Osteoblast (primary cell): Measurements from ENCODE around the gene ARMC9. TPM values are rescaled to one million over a fixed set of nuclear protein-coding genes. Genes with fewer than 3 reads are reported as not detected.

Experiments used
- DNase-seq: peaks from one replicate; pipeline ENCODE4 v3.0.0; 2011; ENCODE audit warnings: low spot score, mixed read lengths; ENCODE audit not compliant: insufficient read length; ENCODE audit errors: missing footprints
- H2AFZ ChIP-seq: 2 replicates; pipeline ENCODE4 v1.6.0; 2011; ENCODE audit warnings: mild to moderate bottlenecking, low read length
- H3K27ac ChIP-seq: 2 replicates; pipeline ENCODE4 v1.5.1; 2011; ENCODE audit warnings: mild to moderate bottlenecking, low read depth, low read length, moderate library complexity
- H3K27me3 ChIP-seq: 2 replicates; pipeline ENCODE4 v1.6.0; 2012; ENCODE audit warnings: mild to moderate bottlenecking, control low read depth, inconsistent platforms, low read length, moderate library complexity; ENCODE audit not compliant: insufficient read depth
- H3K36me3 ChIP-seq: 2 replicates; pipeline ENCODE4 v1.5.1; 2011; ENCODE audit warnings: mild to moderate bottlenecking, low read length, control low read depth, moderate library complexity; ENCODE audit not compliant: insufficient read depth
- H3K4me1 ChIP-seq: 2 replicates; pipeline ENCODE4 v1.5.1; 2011; ENCODE audit warnings: mild to moderate bottlenecking, low read length, control low read depth, moderate library complexity; ENCODE audit not compliant: insufficient read depth
- H3K4me2 ChIP-seq: 2 replicates; pipeline ENCODE4 v1.6.0; 2011; ENCODE audit warnings: mild to moderate bottlenecking, low read length; ENCODE audit not compliant: insufficient read depth
- H3K4me3 ChIP-seq: fragments of 200-600 bp; sonication (generic); 3 replicates; pipeline ENCODE4 v1.5.1; 2012; ENCODE audit warnings: mild to moderate bottlenecking, low read length, inconsistent platforms; ENCODE audit not compliant: insufficient read depth
- H3K79me2 ChIP-seq: 2 replicates; pipeline ENCODE4 v1.6.0; 2012; ENCODE audit warnings: mild to moderate bottlenecking, low read length, control low read depth, inconsistent platforms; ENCODE audit not compliant: insufficient read depth
- H3K9me3 ChIP-seq: 2 replicates; pipeline ENCODE4 v1.5.1; 2011; ENCODE audit warnings: low read depth, low read length, control low read depth
- H4K20me1 ChIP-seq: 2 replicates; pipeline ENCODE4 v1.6.0; 2012; ENCODE audit warnings: mild to moderate bottlenecking, low read length, control low read depth; ENCODE audit not compliant: insufficient read depth
- CTCF ChIP-seq: IDR thresholded peaks from 2 replicates; pipeline ENCODE4 v1.5.1; 2011; ENCODE audit warnings: mild to moderate bottlenecking, low read depth, low read length, moderate library complexity; ENCODE audit errors: extremely low read depth
- total RNA-seq: library from RNA; depleted of rRNA; stranded (reverse); fragments of >200 nt; gene quantifications from 2 replicates; pipeline ENCODE4 v1.2.3, GENCODE V29; 2012

ARMC9 gene
- total RNA-seq, 1 donor: 221 TPM

- H3K4me2 ChIP-seq: no peak overlapping the region
- no peaks in the 10 kb centered on the region for H3K79me2 ChIP-seq
- H3K4me1 ChIP-seq: no peaks in the 10 kb centered on the region
- DNase-seq: no peak
- no peak overlapping the region for H3K4me3 ChIP-seq
- H3K27ac ChIP-seq: no peak overlapping the region
- H4K20me1 ChIP-seq: no peaks in the 10 kb centered on the region
- no peaks in the 10 kb centered on the region for H3K9me3 ChIP-seq
- H3K27me3 ChIP-seq: no peaks in the 10 kb centered on the region
- no peak for TF ChIP-seq CTCF
- H2AFZ ChIP-seq: no peak overlapping the region
- H3K36me3 ChIP-seq: no peaks in the 10 kb centered on the region
These were observed 172.5 kb downstream of the ARMC9 start for GRCh38 chr2:231370749-231371429.

- no peaks in the 10 kb centered on the region for H3K36me3 ChIP-seq
- DNase-seq: no peak
- no peak overlapping the region for H2AFZ ChIP-seq
- no peak overlapping the region for H3K4me3 ChIP-seq
- no peak overlapping the region for H3K4me2 ChIP-seq
- no peak overlapping the region for H3K27ac ChIP-seq
- no peaks in the 10 kb centered on the region for H4K20me1 ChIP-seq
- no peak for TF ChIP-seq CTCF
- H3K79me2 ChIP-seq: no peaks in the 10 kb centered on the region
- no peaks in the 10 kb centered on the region for H3K4me1 ChIP-seq
- H3K9me3 ChIP-seq: no peaks in the 10 kb centered on the region
- H3K27me3 ChIP-seq: no peaks in the 10 kb centered on the region
These were observed 173.1 kb downstream of the ARMC9 start for GRCh38 chr2:231371430-231372054.

GRCh38 chr2:231372326-231372725 lies 173.9 kb downstream of the ARMC9 start:
- H3K27me3 ChIP-seq: no peaks in the 10 kb centered on the region
- H3K36me3 ChIP-seq: no peaks in the 10 kb centered on the region
- no peak overlapping the region for H3K27ac ChIP-seq
- H3K4me2 ChIP-seq: no peak overlapping the region
- DNase-seq: no peak
- no peak overlapping the region for H2AFZ ChIP-seq
- no peaks in the 10 kb centered on the region for H3K4me1 ChIP-seq
- H3K9me3 ChIP-seq: no peaks in the 10 kb centered on the region
- no peaks in the 10 kb centered on the region for H3K79me2 ChIP-seq
- no peak for TF ChIP-seq CTCF
- H3K4me3 ChIP-seq: no peak overlapping the region
- no peaks in the 10 kb centered on the region for H4K20me1 ChIP-seq

- H3K4me2 ChIP-seq: no peak overlapping the region
- H3K27ac ChIP-seq: no peak overlapping the region
- no peaks in the 10 kb centered on the region for H3K4me1 ChIP-seq
These were observed 174.8 kb downstream of the ARMC9 start for GRCh38 chr2:231373184-231373583.

More at GRCh38 chr2:231373184-231373583, 174.8 kb downstream of the ARMC9 start:
- Histone ChIP-seq H3K79me2 (no peaks in the 10 kb centered on the region), H4K20me1 (no peaks in the 10 kb centered on the region), H3K4me3 (no peak overlapping the region), H2AFZ (no peak overlapping the region), H3K9me3 (no peaks in the 10 kb centered on the region), H3K27me3 (no peaks in the 10 kb centered on the region), H3K36me3 (no peaks in the 10 kb centered on the region)
- TF ChIP-seq CTCF: no peak
- DNase-seq: no peak
